Chondrocyte (in vitro differentiated cells): ENCODE measurements around the gene BCL7A. TPM values are rescaled to one million over a fixed set of nuclear protein-coding genes. Genes with fewer than 3 reads are reported as not detected.

Source experiments
- DNase-seq: peaks from one replicate; pipeline ENCODE4 v3.0.0; 2021; ENCODE audit warnings: mixed read lengths, low spot score
- H3K27ac Mint-ChIP-seq: one replicate; pipeline ENCODE4 v1.8.0; 2021; ENCODE audit warnings: mild to moderate bottlenecking, moderate library complexity, mixed read lengths; ENCODE audit not compliant: unreplicated experiment
- H3K27me3 Mint-ChIP-seq: 2 replicates; pipeline ENCODE4 v1.8.0; 2021; ENCODE audit warnings: low read depth, mixed read lengths
- H3K36me3 Mint-ChIP-seq: 2 replicates; pipeline ENCODE4 v1.8.0; 2021; ENCODE audit warnings: low read depth, mixed read lengths
- H3K4me1 Mint-ChIP-seq: 2 replicates; pipeline ENCODE4 v1.8.0; 2021; ENCODE audit warnings: low read depth, mild to moderate bottlenecking, mixed read lengths
- H3K4me3 Mint-ChIP-seq: one replicate; pipeline ENCODE4 v1.8.0; 2021; ENCODE audit warnings: mild to moderate bottlenecking, moderate library complexity, mixed read lengths; ENCODE audit not compliant: unreplicated experiment
- H3K9me3 Mint-ChIP-seq: 2 replicates; pipeline ENCODE4 v1.8.0; 2021; ENCODE audit warnings: low read depth, mixed read lengths
- total RNA-seq: library from RNA; stranded (reverse); gene quantifications from 3 replicates; pipeline ENCODE4 v1.2.1, GENCODE V29; 2021
- TF ChIP-seq, protein P1 (sequence below): fragments of 200-600 bp; sonication (generic); IDR thresholded peaks from 2 replicates; pipeline ENCODE4 v1.5.0; 2021; ENCODE audit warnings: antibody characterized with exemption, mild to moderate bottlenecking, moderate library complexity

BCL7A gene
- total RNA-seq, 1 donor from 2014 or later: 10.0 TPM

DNA sequence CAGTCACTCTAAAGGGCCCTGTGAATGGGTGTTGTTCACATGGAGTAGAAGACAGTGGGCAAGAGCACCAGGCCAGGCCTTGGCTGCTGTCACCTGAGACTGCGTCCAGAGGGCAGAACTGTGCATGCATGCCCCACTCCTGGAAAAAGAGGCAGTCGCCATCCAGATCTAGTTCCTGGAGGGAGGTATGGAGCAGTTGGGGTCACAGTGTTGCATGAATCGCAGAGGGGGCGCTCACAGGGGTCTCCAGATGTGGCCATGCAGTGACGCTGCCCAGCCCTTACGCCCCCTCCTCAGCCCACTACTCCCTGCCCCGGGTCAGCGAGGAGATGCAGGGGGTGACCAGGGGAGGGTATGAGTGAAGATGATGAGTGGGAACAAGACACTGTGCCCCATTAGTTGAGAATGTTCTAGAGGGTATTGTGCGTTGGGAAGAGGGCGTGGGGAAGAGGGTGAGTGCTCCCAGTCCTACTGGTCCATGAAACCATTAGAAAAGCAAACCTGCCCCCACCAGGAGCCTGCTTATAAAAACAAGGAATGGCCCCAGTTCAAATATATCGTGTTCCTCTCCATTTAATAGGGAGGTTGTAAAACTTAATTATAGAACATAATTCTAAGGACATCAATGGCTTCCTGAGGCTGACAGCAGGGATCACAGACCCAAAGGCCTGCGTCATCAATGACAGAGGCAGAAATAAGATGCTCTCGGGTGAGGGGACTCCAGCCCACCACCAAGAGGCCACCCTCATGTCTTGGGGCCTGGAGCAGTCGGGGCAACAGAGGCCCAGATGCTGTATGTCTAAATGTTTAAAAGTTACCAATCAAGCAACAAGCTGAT, 32.2 kb upstream of the BCL7A start:
- TF ChIP-seq, protein P1, sequence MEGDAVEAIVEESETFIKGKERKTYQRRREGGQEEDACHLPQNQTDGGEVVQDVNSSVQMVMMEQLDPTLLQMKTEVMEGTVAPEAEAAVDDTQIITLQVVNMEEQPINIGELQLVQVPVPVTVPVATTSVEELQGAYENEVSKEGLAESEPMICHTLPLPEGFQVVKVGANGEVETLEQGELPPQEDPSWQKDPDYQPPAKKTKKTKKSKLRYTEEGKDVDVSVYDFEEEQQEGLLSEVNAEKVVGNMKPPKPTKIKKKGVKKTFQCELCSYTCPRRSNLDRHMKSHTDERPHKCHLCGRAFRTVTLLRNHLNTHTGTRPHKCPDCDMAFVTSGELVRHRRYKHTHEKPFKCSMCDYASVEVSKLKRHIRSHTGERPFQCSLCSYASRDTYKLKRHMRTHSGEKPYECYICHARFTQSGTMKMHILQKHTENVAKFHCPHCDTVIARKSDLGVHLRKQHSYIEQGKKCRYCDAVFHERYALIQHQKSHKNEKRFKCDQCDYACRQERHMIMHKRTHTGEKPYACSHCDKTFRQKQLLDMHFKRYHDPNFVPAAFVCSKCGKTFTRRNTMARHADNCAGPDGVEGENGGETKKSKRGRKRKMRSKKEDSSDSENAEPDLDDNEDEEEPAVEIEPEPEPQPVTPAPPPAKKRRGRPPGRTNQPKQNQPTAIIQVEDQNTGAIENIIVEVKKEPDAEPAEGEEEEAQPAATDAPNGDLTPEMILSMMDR: no peak
- peaks cover 10% of the 10 kb centered on the region for H3K4me1 Mint-ChIP-seq
- no peaks in the 10 kb centered on the region for H3K9me3 Mint-ChIP-seq
- H3K27me3 Mint-ChIP-seq: no peaks in the 10 kb centered on the region
- no peak overlapping the region for H3K27ac Mint-ChIP-seq
- no peak for DNase-seq
- H3K4me3 Mint-ChIP-seq: no peak overlapping the region
- H3K36me3 Mint-ChIP-seq: no peaks in the 10 kb centered on the region

DNA sequence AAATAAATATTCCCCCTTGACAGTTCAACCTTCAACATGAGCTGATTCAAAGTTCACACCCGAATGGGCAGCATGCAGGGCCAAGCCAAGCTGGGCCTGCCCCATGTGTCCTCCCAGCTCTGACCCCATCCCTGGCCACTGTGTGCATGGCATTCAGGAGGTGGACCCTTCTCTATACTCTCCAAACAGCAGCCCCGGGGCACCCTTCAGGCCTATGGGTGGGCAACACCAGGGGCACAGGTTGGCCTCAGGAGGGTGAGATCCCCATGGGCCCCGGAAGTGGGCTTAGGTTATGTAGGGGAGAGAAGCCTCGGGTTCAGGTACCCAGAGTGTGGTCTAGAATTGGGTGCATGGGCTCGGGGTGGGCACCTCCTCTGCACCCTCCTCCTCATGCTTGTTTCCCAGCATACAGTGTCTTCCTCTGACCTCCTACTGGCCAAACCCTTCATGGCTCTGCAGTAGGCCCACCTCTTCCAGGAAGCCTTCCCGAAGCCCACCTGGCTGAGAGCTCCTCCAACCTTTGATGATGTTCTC, 31.5 kb upstream of the BCL7A start:
- H3K4me3 Mint-ChIP-seq: no peak overlapping the region
- DNase-seq: peak; percentile 61
- no peak overlapping the region for H3K27ac Mint-ChIP-seq
- no peaks in the 10 kb centered on the region for H3K27me3 Mint-ChIP-seq
- H3K4me1 Mint-ChIP-seq: peaks cover 10% of the 10 kb centered on the region
- TF ChIP-seq, protein P1: no peak
- H3K9me3 Mint-ChIP-seq: no peaks in the 10 kb centered on the region
- H3K36me3 Mint-ChIP-seq: no peaks in the 10 kb centered on the region

DNA sequence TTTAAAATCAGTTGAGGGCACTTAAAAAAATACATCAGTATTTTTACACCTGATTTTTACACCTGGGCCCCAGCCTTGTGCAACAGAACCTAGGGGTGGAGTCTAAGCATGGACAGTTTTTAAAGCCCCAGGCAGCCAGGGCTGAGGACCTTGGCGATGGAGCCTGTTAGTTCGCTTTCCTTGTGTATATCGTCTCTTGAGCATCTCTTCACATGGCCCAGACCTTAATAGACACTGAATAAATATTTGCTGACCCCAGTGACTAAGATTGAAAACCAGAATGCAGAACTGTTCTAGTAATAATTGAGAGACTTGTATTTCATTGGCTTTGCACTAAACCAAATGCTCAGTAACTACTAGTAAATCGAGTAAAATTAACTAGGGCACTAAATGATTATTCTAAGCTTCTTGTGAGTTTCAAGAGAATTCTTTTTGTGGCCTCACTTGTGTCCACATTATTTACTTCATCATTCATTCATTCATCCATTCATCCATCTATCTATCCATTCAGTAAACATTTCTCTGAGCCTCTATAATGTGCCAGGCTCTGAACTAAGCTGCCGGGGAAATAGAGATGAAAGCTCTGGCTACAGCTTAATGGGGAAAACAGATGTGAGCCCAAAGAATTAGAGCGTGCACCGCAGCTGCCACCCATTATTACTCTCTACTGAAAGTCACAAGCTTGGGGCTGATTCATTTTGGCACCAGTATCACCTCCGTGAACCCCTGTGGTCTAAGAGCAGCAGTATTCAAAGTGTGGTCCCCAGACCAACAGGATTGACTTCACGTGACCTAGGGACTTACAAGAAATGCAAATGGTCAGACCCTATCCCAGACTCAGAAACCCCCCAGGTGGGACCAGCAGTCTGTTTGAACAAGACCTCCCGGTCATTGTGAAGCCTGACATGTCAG, 30.7 kb upstream of the BCL7A start:
- Mint-ChIP-seq H3K36me3 (no peaks in the 10 kb centered on the region), H3K4me3 (no peak overlapping the region), H3K9me3 (no peaks in the 10 kb centered on the region), H3K27ac (peak overlapping the region; percentile 8), H3K4me1 (peaks cover 10% of the 10 kb centered on the region), H3K27me3 (no peaks in the 10 kb centered on the region)
- TF ChIP-seq, protein P1: no peak
- DNase-seq: no peak

DNA sequence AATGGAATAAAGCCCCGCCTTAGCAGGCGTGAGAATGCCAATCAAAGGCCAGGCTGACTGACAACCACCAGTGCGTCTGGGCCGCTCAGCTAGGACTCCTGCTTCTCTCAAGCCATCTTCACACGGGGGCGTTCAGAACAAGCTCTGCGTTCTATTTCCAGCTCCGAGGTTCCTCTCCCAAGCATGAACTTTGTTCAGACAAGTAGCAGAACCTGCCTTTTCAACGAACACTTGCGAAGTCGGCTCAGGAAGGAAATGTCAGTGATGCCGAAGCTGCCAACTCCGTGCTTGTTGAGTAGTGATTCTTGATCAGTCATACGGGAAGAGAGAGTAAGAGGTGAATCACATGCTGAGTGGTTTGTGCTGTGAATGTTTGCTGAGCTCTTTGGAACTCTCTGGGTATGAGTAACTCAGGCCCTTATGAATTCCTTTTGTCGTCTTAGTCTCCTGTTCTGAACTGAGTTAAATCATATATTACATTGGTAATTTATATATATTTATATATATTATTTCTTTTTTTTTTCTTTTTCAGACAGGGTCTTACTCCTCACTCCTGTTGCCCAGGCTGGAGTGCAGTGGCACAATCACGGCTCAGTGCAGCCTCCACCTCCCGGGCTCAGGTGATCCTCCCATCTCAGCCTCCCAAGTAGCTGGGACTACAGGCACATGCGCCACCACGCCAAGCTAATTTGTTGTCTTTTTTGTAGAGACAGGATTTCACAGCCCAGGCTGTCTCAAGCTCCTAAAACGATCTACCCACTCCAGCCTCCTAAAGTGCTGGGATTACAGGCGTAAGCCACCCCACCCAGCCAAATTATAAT, 29.4 kb upstream of the BCL7A start:
- no peaks in the 10 kb centered on the region for H3K36me3 Mint-ChIP-seq
- no peaks in the 10 kb centered on the region for H3K9me3 Mint-ChIP-seq
- H3K4me1 Mint-ChIP-seq: peaks cover 16% of the 10 kb centered on the region
- no peaks in the 10 kb centered on the region for H3K27me3 Mint-ChIP-seq
- TF ChIP-seq, protein P1: no peak
- peak overlapping the region; percentile 53 for H3K4me3 Mint-ChIP-seq
- peak overlapping the region; percentile 99 for H3K27ac Mint-ChIP-seq
- no peak for DNase-seq
